ENCODE results near the gene MCAM.

Gene MCAM

DNA sequence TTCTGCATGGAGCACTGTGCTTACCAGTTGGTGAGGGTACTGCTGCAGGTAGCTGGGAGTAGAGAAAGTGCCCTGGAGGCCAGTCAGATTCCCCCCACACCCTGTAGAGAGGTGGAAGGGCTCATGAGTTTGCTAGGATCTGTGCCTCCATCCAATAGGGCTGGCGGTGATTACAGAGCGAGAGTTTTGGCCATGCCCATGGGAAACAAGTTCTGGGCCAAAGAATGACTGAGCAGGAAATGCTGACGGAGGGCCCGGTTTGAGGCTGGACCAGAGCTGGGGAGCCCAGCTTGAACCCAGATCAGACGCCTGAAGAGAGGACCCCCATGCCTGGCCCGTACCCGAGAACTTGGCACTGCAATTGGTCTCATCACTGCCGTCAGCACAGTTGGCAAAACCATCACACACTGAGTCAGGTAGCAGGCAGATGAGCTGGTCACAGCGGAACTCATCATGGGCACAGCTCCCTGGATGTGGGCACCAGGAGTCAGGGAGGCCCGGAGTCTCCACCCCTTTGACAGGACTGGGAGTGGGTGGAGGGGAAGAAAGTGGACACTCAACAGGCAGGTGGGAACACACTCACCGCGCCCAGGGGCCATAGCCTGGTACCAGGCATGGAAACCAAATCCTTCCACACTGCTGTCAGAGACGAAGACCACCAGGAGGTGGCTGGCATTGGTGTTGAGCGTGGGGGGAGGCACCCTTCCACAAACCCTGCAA lies 27.5 kb upstream of the MCAM start:
- no peak for TF ChIP-seq ZFX (IDR thresholded peaks at IDR 0.05)
- TF ChIP-seq, protein P1, sequence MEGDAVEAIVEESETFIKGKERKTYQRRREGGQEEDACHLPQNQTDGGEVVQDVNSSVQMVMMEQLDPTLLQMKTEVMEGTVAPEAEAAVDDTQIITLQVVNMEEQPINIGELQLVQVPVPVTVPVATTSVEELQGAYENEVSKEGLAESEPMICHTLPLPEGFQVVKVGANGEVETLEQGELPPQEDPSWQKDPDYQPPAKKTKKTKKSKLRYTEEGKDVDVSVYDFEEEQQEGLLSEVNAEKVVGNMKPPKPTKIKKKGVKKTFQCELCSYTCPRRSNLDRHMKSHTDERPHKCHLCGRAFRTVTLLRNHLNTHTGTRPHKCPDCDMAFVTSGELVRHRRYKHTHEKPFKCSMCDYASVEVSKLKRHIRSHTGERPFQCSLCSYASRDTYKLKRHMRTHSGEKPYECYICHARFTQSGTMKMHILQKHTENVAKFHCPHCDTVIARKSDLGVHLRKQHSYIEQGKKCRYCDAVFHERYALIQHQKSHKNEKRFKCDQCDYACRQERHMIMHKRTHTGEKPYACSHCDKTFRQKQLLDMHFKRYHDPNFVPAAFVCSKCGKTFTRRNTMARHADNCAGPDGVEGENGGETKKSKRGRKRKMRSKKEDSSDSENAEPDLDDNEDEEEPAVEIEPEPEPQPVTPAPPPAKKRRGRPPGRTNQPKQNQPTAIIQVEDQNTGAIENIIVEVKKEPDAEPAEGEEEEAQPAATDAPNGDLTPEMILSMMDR (conservative IDR thresholded peaks at IDR 0.05) = no peak
- H3K27ac ChIP-seq = no peak overlapping the region

DNA sequence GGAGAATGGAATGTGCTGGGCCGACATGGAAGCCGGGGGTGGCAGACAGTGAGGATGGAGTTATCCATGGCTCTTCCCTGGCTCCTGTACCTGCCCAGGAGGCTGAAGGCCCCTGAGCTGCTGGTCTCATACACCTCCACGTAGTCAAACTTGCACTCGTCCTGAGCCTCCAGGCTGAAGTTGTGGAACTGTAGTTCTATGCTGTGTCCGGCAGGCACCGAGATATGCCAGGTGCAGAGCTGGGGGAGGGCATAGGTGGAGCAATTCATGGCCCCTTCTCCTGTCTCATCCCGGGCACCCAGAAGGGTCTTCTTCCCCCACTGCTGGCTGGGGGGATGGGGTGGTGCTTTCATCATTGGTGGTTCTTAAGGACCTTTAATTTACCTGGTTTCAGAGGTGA lies 26.8 kb upstream of the MCAM start:
- TF ChIP-seq, protein P1 (conservative IDR thresholded peaks at IDR 0.05) = no peak
- no peak for TF ChIP-seq ZFX (IDR thresholded peaks at IDR 0.05)
- no peak overlapping the region for H3K27ac ChIP-seq

DNA sequence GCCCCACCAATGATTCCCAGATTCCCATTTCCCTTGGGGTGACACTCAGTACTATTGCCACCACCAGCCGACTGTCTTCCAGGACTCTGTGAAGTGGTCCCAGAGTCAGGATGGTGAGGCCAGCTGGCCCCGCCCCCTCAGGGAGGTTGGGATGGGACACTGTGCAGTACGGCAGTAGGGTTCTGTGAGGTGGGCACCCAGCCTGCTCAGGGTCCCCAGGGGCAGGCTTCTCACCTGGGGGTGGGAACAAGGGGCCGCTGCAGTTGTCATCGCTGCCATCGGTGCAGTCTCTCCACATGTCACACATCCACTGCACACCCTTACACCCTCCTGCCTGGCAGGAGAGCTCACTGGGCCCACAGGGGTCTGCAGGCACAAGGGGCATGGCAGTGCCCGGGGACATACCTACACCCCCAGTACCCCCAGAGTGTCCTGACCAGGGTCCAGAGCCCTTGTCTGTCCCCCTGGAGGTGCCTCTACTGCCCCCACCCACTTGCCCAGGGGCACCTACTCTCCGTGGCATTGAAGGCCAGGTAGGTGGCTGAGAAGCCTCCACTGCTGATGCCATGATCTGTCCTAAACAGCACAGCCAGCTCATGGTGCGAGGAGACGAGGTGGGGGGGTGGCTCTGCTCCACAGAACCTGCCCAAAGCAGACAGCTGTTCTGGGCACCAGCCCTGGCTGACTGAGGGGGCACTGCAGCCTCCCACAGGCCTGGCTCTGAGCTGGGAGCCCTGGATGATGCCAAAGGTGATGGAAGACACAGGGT lies 25.6 kb upstream of the MCAM start:
- H3K27ac ChIP-seq = no peak overlapping the region
- TF ChIP-seq, protein P1 (conservative IDR thresholded peaks at IDR 0.05) = no peak
- no peak for TF ChIP-seq ZFX (IDR thresholded peaks at IDR 0.05)

DNA sequence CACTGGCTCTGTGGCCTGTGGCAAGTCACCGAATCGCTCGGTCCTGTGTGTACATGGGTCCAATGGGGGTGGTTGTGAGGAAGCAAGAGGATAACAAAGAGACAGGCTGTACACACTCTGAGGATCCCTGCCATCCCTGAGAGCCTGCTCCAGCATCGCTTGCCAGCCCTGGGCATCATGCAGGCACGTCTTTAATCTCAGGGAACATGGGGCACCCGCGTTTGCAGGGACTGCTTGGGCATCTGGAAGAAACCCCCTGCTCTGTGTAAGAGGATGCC lies 25.0 kb upstream of the MCAM start:
- TF ChIP-seq, protein P1 (conservative IDR thresholded peaks at IDR 0.05) = no peak
- H3K27ac ChIP-seq = no peak overlapping the region

DNA sequence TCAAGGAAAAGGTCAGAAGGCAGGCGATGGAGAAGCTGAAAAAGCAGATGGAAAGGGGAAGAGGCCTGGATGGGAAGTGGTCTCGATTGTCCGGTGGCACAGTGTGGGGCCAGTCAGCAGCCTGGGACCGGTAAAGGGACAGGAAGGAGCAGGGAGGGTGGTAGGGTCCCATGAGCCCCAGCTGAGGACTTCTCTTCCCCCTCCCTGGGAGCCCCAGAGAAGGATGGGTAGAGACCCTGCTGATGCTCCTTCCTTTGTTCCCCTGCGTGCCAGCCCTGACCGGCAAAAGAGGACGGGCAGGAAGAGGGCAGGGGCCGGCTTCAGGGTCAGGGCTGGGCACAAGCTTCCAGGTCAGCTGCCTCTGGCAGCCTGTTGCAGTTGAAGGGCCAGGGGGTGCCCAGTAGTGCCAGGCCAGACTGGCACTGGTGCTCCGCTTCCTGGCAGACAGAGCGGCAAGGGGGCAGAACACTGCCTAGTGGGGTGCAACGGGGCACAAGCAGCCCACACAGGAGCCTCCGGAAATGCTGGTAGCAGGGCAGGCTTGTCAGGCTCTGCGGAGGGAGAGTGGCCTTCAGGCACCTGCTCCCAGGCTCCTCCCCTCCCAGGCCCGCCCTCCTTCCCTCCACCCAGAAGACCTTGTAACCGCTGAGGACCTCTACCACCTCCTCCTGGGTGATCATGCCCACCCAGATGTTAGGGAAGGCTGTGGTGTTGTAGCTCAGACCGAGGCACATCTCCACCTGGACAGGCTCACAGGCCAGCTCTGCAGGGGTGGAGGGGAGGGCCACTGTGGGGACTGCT lies 24.5 kb upstream of the MCAM start:
- H3K27ac ChIP-seq = no peak overlapping the region
- TF ChIP-seq, protein P1 (conservative IDR thresholded peaks at IDR 0.05) = no peak
- no peak for TF ChIP-seq ZFX (IDR thresholded peaks at IDR 0.05)

DNA sequence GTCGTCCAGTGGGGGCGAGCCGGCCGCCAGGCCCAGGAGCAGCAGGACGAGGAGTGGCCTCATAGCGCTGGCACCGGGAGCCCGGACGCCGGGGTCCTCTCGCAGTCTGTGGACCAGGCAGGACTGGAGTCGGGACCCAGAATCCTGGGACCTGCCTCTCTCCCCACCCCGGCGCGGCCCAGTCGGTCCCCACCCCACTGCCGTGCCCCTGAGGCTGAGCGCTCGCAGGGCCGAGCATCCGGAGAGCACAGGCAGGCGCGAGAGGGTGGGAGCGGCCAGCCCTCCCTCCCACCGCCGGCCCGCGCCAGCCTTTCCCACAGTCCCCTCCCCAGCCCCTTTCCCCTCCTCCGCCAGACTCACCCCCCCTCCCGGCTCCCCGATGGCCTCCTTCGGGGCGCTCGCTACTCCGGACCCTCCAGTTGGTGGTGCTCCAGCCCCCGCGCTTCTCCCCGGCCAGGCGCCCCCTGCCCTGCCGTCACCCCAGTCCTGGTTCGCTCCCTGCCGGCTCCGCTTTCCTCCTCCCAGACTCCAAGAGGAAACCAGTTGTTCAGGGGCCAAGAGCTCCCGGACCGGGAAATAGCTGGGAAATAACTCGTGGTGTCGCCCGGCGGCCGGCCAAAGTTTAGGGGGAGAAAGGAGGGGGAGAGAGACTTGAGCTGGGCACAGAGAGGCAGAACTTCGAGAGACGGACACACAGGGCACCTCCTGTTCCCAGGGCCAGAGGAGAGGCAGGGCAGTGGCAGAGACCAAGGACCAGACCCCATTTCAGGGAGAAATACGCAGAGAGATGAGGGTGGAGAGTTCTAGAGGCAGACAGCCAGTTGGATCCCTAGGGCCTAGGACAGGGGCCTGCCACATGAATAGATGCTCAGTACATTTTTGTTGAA lies 23.6 kb upstream of the MCAM start, which contains the start of gene C1QTNF5:
TSS of gene C1QTNF5 (minus strand) at position 549 of the 887 bp plus-strand sequence. CDS start at position 63, 486 bp downstream.
- TF ChIP-seq, protein P1 (conservative IDR thresholded peaks at IDR 0.05) = no peak
- no peak for TF ChIP-seq ZFX (IDR thresholded peaks at IDR 0.05)
- no peak within 1 kb of the TSS; the same call in 1 of the 2 replicates for H3K27ac ChIP-seq

Measured in C4-2B (cell line).